DMS79 (cell line): ENCODE measurements around the gene CCDC167.
"Not testable (repeated sequence)": the region's sequence is repeated elsewhere in the genome, so short reads cannot be mapped to it uniquely, and the experiment has no call there.

Source experiments
- DNase-seq: peaks from one replicate; lab custom pipeline; 2025; lab: John Stamatoyannopoulos, UW

CCDC167 gene

GRCh38 chr6:37473364-37474095, 26.2 kb downstream of the CCDC167 start:
- no peak for DNase-seq

GRCh38 chr6:37467718-37468117, 32.0 kb downstream of the CCDC167 start:
- DNase-seq = no peak

GRCh38 chr6:37463110-37463509, 36.6 kb downstream of the CCDC167 start:
- DNase-seq = no peak

GRCh38 chr6:37460805-37461204, 38.9 kb downstream of the CCDC167 start:
- no peak for DNase-seq

- peak; percentile 96 for DNase-seq
These were observed 39.5 kb downstream of the CCDC167 start for GRCh38 chr6:37459981-37460800.

- no peak for DNase-seq
These were observed 42.7 kb downstream of the CCDC167 start for GRCh38 chr6:37456816-37457560.

GRCh38 chr6:37456126-37456525, 43.6 kb downstream of the CCDC167 start:
- no peak for DNase-seq

- peak; percentile 31 for DNase-seq
These were observed 45.1 kb downstream of the CCDC167 start for GRCh38 chr6:37454420-37455140.

GRCh38 chr6:37452522-37452921, 47.2 kb downstream of the CCDC167 start:
- no peak for DNase-seq

- peak; percentile 13 for DNase-seq
These were observed 48.1 kb downstream of the CCDC167 start for GRCh38 chr6:37451441-37452193.

- DNase-seq = no peak
These were observed 49.7 kb downstream of the CCDC167 start for GRCh38 chr6:37449984-37450383.

- not testable (repeated sequence) for DNase-seq
These were observed 56.5 kb downstream of the CCDC167 start for GRCh38 chr6:37443216-37443542.

GRCh38 chr6:37442416-37443215, 57.1 kb downstream of the CCDC167 start:
- DNase-seq = no peak

GRCh38 chr6:37441651-37442050, 58.0 kb downstream of the CCDC167 start:
- no peak for DNase-seq

GRCh38 chr6:37438930-37439329, 60.8 kb downstream of the CCDC167 start:
- DNase-seq = no peak

- no peak for DNase-seq
These were observed 63.9 kb downstream of the CCDC167 start for GRCh38 chr6:37435816-37436215.

GRCh38 chr6:37435373-37435772, 64.3 kb downstream of the CCDC167 start:
- no peak for DNase-seq

- no peak for DNase-seq
These were observed 65.9 kb downstream of the CCDC167 start for GRCh38 chr6:37433657-37434271.
